H4 (cell line): ENCODE data around the gene KDF1. TPM values are rescaled to one million over a fixed set of nuclear protein-coding genes. Genes with fewer than 3 reads are reported as not detected.
"Not testable (repeated sequence)": the region's sequence is repeated elsewhere in the genome, so short reads cannot be mapped to it uniquely, and the experiment has no call there.

Experiments used
- DNase-seq: peaks from one replicate; pipeline ENCODE4 v3.0.0-alpha.2; 2015; ENCODE audit warnings: low spot score
- total RNA-seq: library from RNA; depleted of rRNA; stranded (reverse); fragments of >200 nt; shearing (Covaris generic); gene quantifications from 2 replicates; pipeline ENCODE4 v1.2.3, GENCODE V29; 2014

Gene KDF1
- total RNA-seq, 1 experiment from 2014 or later: not detected

GRCh38 chr1:26994020-26994786 lies 33.9 kb upstream of the KDF1 start:
- DNase-seq: no peak

- DNase-seq: peak; percentile 60
Observed at GRCh38 chr1:26993237-26994019, 33.2 kb upstream of the KDF1 start, which contains the start of gene TRNP1. TSS of gene TRNP1 (plus strand) at chr1:26993692. CDS start at chr1:26993787, 95 bp downstream.

GRCh38 chr1:26991310-26992116 lies 31.2 kb upstream of the KDF1 start:
- no peak for DNase-seq

- not testable (repeated sequence) for DNase-seq
Observed at GRCh38 chr1:26989403-26990109, 29.3 kb upstream of the KDF1 start.

GRCh38 chr1:26986658-26987057 lies 26.4 kb upstream of the KDF1 start:
- DNase-seq: no peak

GRCh38 chr1:26984291-26984690 lies 24.0 kb upstream of the KDF1 start:
- no peak for DNase-seq

GRCh38 chr1:26983863-26984262 lies 23.6 kb upstream of the KDF1 start:
- no peak for DNase-seq

GRCh38 chr1:26981146-26981846 lies 21.0 kb upstream of the KDF1 start:
- no peak for DNase-seq

- DNase-seq: no peak
Observed at GRCh38 chr1:26978901-26979300, 18.6 kb upstream of the KDF1 start.

- no peak for DNase-seq
Observed at GRCh38 chr1:26976621-26977510, 16.6 kb upstream of the KDF1 start.

- no peak for DNase-seq
Observed at GRCh38 chr1:26972821-26973220, 12.6 kb upstream of the KDF1 start.

GRCh38 chr1:26972390-26972789 lies 12.1 kb upstream of the KDF1 start:
- DNase-seq: no peak

- DNase-seq: no peak
Observed at GRCh38 chr1:26971590-26971989, 11.3 kb upstream of the KDF1 start.

GRCh38 chr1:26970810-26971209 lies 10.5 kb upstream of the KDF1 start:
- no peak for DNase-seq

GRCh38 chr1:26965628-26966027 lies 5.4 kb upstream of the KDF1 start:
- DNase-seq: no peak

GRCh38 chr1:26965213-26965612 lies 4.9 kb upstream of the KDF1 start:
- DNase-seq: no peak

GRCh38 chr1:26961826-26962225 lies 1.6 kb upstream of the KDF1 start:
- DNase-seq: peak; percentile 95

GRCh38 chr1:26960625-26960966 lies 328 bp upstream of the KDF1 start:
- DNase-seq: no peak

- no peak for DNase-seq
Observed at GRCh38 chr1:26959270-26959669, 998 bp downstream of the KDF1 start.

- DNase-seq: no peak
Observed at GRCh38 chr1:26957306-26957705, 3.0 kb downstream of the KDF1 start.
